ENCODE results near the gene HJV.

The HJV gene

GRCh38 chr1:145993618-145994390 is 27.7 kb downstream of the HJV start:
- DNase-seq (ENCODE audit: low spot score) = no peak

- no peak for DNase-seq (ENCODE audit: low spot score)
These were observed 28.4 kb downstream of the HJV start for GRCh38 chr1:145992958-145993617.

DNA sequence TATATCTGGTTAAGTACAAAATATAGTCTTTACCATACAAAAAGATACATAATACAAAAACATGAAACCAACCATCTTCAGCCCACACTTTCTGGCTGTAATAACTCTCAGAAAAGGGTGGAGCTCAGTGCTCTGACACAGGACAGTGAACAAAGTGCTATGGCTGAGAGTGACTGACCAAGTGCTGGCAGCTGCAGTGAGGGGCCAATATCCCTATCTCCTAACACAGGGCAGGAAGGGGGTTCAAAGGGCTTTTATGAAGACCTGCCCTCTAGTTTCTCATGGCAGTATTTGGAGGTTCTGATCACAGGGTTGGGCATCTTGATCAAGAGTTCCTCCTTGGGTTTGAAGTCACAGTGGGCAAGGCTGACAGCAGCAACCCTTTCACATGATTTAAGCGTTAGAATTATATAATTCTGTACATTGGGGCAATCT is 29.0 kb downstream of the HJV start:
- no peak for DNase-seq (ENCODE audit: low spot score)

DNA sequence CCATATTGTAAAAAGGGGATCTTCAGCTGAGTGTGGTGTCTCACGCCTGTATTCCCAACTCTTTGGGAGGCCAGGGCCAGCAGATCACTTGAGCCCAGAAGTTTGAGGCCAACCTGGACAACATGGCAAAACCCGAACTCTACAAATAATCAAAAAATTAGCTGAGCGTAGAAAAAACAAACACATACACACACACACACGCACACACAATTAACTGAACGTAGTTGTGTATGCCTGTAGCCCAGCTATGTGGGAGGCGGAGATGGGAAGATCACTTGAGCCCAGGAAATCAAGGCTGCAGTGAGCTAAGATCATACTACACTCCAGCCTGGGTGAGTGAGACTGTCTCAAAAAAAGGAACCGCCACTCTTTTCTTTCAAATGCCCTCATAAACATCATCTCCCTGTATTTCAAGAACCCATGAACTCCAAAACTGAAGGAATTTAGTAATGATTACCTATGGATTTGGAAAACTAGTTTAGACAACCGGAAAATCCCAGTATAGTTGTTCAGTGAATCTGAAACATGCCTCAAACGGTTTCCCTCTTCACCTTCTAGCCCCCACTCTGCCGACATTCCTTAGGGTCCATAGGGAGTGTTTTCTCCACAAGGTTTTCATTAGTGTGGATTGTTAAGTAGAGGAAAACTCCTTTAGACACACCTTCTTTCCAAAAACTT is 29.7 kb downstream of the HJV start:
- DNase-seq (ENCODE audit: low spot score) = no peak

DNA sequence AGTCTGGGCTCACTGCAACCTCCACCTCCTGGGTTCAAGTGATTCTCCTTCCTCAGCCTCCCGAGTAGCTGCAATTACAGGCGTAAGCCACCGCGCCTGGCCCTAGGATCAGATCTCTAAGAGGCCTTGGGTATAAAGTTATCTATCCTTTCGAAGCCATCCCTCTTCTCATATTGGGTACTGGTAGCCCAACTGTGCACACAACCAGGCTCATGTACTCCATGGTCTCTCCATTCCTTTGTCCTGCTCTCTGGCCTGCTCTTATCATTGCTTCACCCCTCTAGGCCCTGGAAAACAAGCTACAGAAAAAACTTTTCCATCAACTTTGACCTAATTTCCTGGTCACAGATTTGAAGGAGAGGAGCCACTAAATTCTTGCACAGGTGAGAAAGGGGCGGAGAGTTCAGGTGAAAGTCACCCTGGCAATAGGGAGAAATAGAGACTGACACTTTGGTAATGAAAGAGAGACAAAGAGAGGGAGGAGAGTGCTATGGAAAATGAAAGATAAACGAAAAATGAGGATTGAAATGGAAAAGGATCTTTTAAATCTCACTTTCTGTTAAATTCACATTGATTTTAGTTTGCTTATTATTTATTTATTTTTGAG is 31.2 kb downstream of the HJV start:
- DNase-seq (ENCODE audit: low spot score) = no peak

DNA sequence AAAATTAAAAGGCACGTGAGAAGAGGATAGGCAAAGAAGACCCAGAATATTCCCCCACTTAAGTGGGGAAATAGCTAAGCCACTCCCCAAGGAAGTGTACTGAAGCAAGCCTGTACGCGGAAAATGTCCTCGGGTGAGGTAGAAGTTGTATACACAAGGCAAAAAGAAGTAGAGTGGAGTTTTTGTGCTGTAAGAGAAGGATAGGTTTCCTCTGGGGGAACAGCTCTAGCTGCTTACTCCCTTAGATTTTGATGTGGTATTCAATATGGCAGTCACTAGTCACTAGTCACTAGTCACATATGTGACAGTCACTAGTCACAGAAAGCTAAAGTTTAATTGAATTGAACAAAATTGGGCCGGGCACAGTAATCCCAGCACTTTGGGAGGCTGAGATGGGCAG is 32.8 kb downstream of the HJV start:
- DNase-seq (ENCODE audit: low spot score) = no peak

DNA sequence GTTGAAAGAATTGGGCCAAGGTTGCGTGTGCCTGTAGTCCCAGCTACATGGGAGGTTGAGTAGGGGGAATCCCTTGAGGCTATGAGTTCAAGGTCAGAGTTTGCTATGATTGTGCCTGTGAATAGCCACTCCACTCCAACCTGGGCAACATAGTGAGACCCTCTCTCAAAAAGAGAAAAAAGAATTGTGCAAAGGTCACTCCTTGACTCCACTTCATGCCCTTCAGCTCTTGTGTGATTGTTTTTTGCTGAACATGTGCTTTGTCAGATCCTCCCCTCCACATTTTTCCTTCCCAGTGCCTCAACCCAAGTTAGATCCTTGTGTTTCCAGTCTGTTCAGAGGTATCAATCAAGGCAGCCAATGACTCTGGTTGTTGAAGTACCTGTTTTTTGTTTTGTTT is 33.6 kb downstream of the HJV start:
- no peak for DNase-seq (ENCODE audit: low spot score)

GRCh38 chr1:145986551-145986950 is 35.0 kb downstream of the HJV start:
- no peak for DNase-seq (ENCODE audit: low spot score)

- DNase-seq (ENCODE audit: low spot score) = no peak
These were observed 35.8 kb downstream of the HJV start for GRCh38 chr1:145985502-145986439.

- DNase-seq (ENCODE audit: low spot score) = no peak
These were observed 36.4 kb downstream of the HJV start for GRCh38 chr1:145985129-145985501.

- no peak for DNase-seq (ENCODE audit: low spot score)
These were observed 37.3 kb downstream of the HJV start for GRCh38 chr1:145983960-145984830.

GRCh38 chr1:145983206-145983675 is 38.3 kb downstream of the HJV start:
- no peak for DNase-seq (ENCODE audit: low spot score)

DNA sequence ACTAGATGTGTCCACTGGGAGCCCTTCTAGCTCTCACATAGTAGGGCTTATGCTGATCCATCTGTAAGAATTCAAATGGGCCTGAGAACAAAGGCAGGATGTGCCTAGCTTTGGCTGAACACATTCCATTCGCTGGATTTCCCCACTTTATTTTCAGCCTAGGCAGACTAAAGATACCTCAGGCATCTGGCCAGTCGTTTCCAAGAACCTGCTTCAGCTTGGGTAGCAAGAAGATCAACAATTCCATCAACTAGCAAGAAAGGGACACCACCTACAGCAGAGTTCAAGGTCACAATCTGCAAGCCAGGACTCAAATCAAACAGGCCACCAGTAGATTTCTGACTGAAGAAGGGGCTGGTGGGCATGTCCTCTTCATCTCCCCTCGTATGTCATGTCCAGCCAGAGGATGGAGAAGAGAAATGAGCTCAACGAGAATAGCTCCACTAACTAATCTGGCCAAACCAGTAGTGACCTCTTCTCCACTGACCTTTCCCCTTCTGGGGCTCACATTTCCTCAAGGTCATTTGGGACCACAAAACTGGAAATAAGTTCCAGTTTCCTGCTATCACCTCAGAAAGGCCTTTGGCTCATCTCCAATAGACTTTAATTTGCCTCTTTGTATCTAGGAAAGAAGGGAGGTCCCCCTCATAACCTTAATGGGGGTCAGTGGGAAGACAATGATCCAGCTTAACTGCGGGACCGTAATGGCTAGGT is 39.4 kb downstream of the HJV start:
- no peak for DNase-seq (ENCODE audit: low spot score)

DNA sequence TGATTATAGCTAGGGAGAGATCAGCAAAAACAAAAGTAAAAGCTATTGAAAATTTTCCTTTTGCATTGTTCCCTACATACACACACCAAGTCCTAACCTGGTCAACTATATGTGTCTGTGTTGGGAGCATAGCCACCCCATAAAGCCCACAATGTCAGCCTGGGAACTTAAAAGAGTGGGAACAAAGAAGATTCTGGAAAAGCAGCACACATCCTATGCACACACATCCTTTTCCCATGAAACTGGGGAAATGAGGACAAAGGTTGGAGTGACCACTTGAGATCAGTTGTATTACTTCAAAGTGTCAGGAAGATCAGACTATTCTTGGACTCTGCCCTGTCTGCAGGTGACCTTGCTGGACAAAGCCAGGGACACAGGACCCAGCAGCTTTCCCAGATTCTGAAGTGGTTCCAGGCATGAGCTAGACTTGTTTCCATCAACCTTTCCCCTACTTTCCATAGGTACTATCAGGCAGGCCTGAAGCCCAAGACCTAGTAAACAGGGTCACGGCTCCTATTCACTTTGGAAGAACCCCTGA is 41.0 kb downstream of the HJV start:
- DNase-seq (ENCODE audit: low spot score) = no peak

GRCh38 chr1:145979746-145980456 is 41.6 kb downstream of the HJV start:
- DNase-seq (ENCODE audit: low spot score) = no peak

GRCh38 chr1:145978854-145979745 is 42.4 kb downstream of the HJV start:
- DNase-seq (ENCODE audit: low spot score) = peak; percentile 98

DNA sequence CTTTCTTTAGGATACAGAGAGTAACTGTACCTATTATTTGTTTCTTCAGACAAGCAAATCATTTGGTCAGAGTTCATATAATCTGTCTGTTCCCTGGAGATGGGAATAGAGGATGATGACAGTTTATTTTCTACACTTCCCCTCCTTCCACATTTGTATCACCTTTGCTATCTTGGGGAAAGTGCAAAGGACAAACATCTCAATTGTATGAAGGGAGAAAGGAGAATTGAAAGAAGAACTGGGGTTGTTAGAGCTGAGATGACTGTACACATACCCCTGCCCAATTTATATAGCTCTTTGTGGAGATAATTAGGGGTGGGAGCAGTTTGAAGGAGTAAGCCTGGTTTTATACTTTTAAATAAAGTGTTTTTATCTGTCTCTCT is 43.1 kb downstream of the HJV start:
- DNase-seq (ENCODE audit: low spot score) = no peak
